Pancreas (tissue), 10 donors: ENCODE results near the gene PLSCR4. TPM values are rescaled to one million over a fixed set of nuclear protein-coding genes. Genes with fewer than 3 reads are reported as not detected.
A peak's percentile ranks its signal among the peaks of the same experiment; 100 is the strongest.

Source experiments
- ATAC-seq, 4 donors: fragments of 200-7000 bp; cut with Tn5 transposase; one replicate each; pipeline versions ENCODE4 v1.8.0 to v1.9.1; 2020; ENCODE audit warnings: mild to moderate bottlenecking in 4 of 4, moderate library complexity in 4 of 4
- DNase-seq, 6 donors: peaks; one replicate each; pipeline ENCODE4 v3.0.0-alpha.2; 2020
- FAIRE-seq: peaks from 2 replicates; lab custom pipeline; 2012; peaks lifted over from hg19 to GRCh38; lab: Jason Lieb, UNC
- H3K27ac ChIP-seq, 4 donors: fragments of 200-600 bp; sonication (generic); 1 replicate in 3 of 4; 2 replicates in 1 of 4; pipeline versions ENCODE4 v1.5.0 to v1.8.0; 2020
- H3K27me3 ChIP-seq, 4 donors: fragments of 200-600 bp; one replicate each; pipeline ENCODE4 v1.8.0; 2021
- H3K36me3 ChIP-seq, 3 donors: fragments of 200-600 bp; sonication (generic) in 1 of 3; one replicate each; pipeline versions ENCODE4 v1.5.0 to v1.8.0; 2020 to 2021
- H3K4me1 ChIP-seq, 3 donors: fragments of 200-600 bp; one replicate each; pipeline ENCODE4 v1.8.0; 2021
- H3K4me3 ChIP-seq, 4 donors: fragments of 200-600 bp; sonication (generic) in 2 of 4; one replicate each; pipeline versions ENCODE4 v1.5.0 to v1.8.0; 2020 to 2021
- H3K9me3 ChIP-seq, 4 donors: fragments of 200-600 bp; one replicate each; pipeline ENCODE4 v1.8.0; 2021
- CTCF ChIP-seq, 4 donors: fragments of 200-600 bp; sonication (generic) in 3 of 4; IDR thresholded peaks; one replicate each; pipeline versions ENCODE4 v1.5.0 to v1.8.0; 2021; ENCODE audit warnings: antibody characterized with exemption in 4 of 4
- WGBS, 2 donors: extraction: QIAGEN DNeasy Blood & Tissue Kit; methylation state at CpG; one replicate each; pipeline ENCODE4 v1.1.7; 2013; 5-methylcytosine and 5-hydroxymethylcytosine counted together
- intact Hi-C, 3 donors: fragments of 100-400 bp; cut with DNase I; formaldehyde crosslinking; loops; one replicate each; pipeline versions ENCODE4 v1.11.1 to v1.14.2; 2022
- polyA plus RNA-seq, 2 donors: library from polyadenylated mRNA; stranded (reverse); fragments of 200-250 nt; gene quantifications; one replicate each; pipeline ENCODE4 v1.2.3, GENCODE V29; 2013
- total RNA-seq, 6 donors: library from RNA; stranded (reverse); fragmentation: NEBNext Ultra II Directional in 4 of 6; extraction: Animal tissue kit (Norgen Biotek cat#: 25700) in 4 of 6; gene quantifications; one replicate each; pipeline versions ENCODE4 v1.2.1 to v1.2.4, GENCODE V29; 2021 to 2023
- donor health status: healthy with polysubstance abuse.
- donor health status: DM: no; HTN: no; CAD: no; lungs with moderate emphysema.
- donor health status: DM: no; HTN: no; CAD: no.
- donor health status: control.
- donor health status: control.
- donor health status: Bipolar disorder and iron deficiency.
- donor health status: DM: yes; HTN: yes; CAD: no.
- donor health status: DM: no; HTN: no; CAD: no.
- donor health status: DM: no; HTN: no; CAD: no.
- donor health status: DM: yes; HTN: yes; CAD: no.

PLSCR4 gene
- total and polyA plus RNA-seq, 8 donors, result 5.6 to 28.2 (median 12.7) TPM

GRCh38 chr3:146152834-146153233 lies 98.1 kb downstream of the PLSCR4 start:
- peaks cover 10 to 49% (median 48%) of the 10 kb centered on the region in 3 donors for H3K4me1 ChIP-seq
- intact Hi-C loops, result no loop called here
- 56 to 61% methylated on average over 6 of the region's 6 CpGs for WGBS, 2 donors
- no peaks in the 10 kb centered on the region for H3K9me3 ChIP-seq
- no peaks in the 10 kb centered on the region for H3K27me3 ChIP-seq
- no peak overlapping the region for H3K4me3 ChIP-seq
- peak in 4 of 6 donors; percentile 18 to 31 (median 28) for DNase-seq
- FAIRE-seq, result no peak
- peak; percentile 27 to 66 (median 46) for ATAC-seq
- H3K27ac ChIP-seq, result peak overlapping the region in 2 of 4 donors; percentile 20 to 48
- TF ChIP-seq CTCF (IDR thresholded peaks at IDR 0.05), result no peak
- no peaks in the 10 kb centered on the region for H3K36me3 ChIP-seq

- H3K4me3 ChIP-seq, result no peak overlapping the region
- H3K9me3 ChIP-seq, result no peaks in the 10 kb centered on the region
- FAIRE-seq (no peak), ATAC-seq (peak; percentile 46 to 75 (median 62)), DNase-seq (no peak)
- peaks cover 0 to 11% (median 11%) of the 10 kb centered on the region in 3 donors for H3K4me1 ChIP-seq
- H3K27ac ChIP-seq, result no peak overlapping the region
- intact Hi-C loops, result no loop called here
- H3K36me3 ChIP-seq, result no peaks in the 10 kb centered on the region
- no peaks in the 10 kb centered on the region for H3K27me3 ChIP-seq
- WGBS, 2 donors, result 43 to 48% methylated on average over 1 of the region's 1 CpG
- no peak for TF ChIP-seq CTCF (IDR thresholded peaks at IDR 0.05)
Observed at GRCh38 chr3:146148468-146148931, 102.4 kb downstream of the PLSCR4 start.

GRCh38 chr3:146145642-146146041 lies 105.3 kb downstream of the PLSCR4 start:
- Histone ChIP-seq H3K27me3 (no peaks in the 10 kb centered on the region), H3K36me3 (no peaks in the 10 kb centered on the region), H3K27ac (no peak overlapping the region), H3K4me3 (no peak overlapping the region), H3K9me3 (no peaks in the 10 kb centered on the region), H3K4me1 (peaks cover 0 to 5% (median 0%) of the 10 kb centered on the region in 3 donors)
- intact Hi-C loops, result no loop called here
- ATAC-seq (no peak), DNase-seq (no peak), FAIRE-seq (no peak)
- 96 to 100% methylated on average over 1 of the region's 1 CpG for WGBS, 2 donors
- no peak for TF ChIP-seq CTCF (IDR thresholded peaks at IDR 0.05)

GRCh38 chr3:146142757-146143156 lies 108.1 kb downstream of the PLSCR4 start:
- H3K27me3 ChIP-seq, result no peaks in the 10 kb centered on the region
- peak; percentile 35 to 77 (median 59) for ATAC-seq
- no peak for DNase-seq
- no peaks in the 10 kb centered on the region for H3K9me3 ChIP-seq
- peaks cover 0 to 6% (median 5%) of the 10 kb centered on the region in 3 donors for H3K4me1 ChIP-seq
- 61 to 68% methylated on average over 3 of the region's 3 CpGs for WGBS, 2 donors
- H3K36me3 ChIP-seq, result no peaks in the 10 kb centered on the region
- TF ChIP-seq CTCF (IDR thresholded peaks at IDR 0.05), result no peak
- H3K27ac ChIP-seq, result no peak overlapping the region
- intact Hi-C loops, result no loop called here
- no peak for FAIRE-seq
- H3K4me3 ChIP-seq, result no peak overlapping the region

Other genes with a start within 250 kb of the PLSCR4 start
- gene PLOD2, start 89.9 kb downstream of the PLSCR4 start, total RNA-seq, result 10 to 100 TPM; 13.0 to 44.7 (median 20.3) TPM
- 10 to 100 TPM; 12.7 to 19.6 TPM for gene PLOD2, start 89.9 kb downstream of the PLSCR4 start, polyA plus RNA-seq
- 1 to 10 TPM in 1 of 6 donors, under 1 TPM in 5; 0.35 to 1.2 (median 0.72) TPM for gene PLSCR2, start 218.5 kb upstream of the PLSCR4 start, total RNA-seq
- under 1 TPM; 0.30 to 0.77 TPM for gene PLSCR2, start 218.5 kb upstream of the PLSCR4 start, polyA plus RNA-seq